HL-60 (cell line): ENCODE data around the gene GALR2.

Experiments
- DNase-seq, 2 experiments: peaks; one replicate each; pipeline ENCODE4 v3.0.0-alpha.2; 2010 to 2020; ENCODE audit warnings: low read depth in 1 of 2, low spot score in 1 of 2
- H3K27ac ChIP-seq: fragments of 250-450 bp; sonication (Bioruptor Pico); replicated peaks from 2 replicates; pipeline ENCODE4 v1.5.1; 2020; ENCODE audit warnings: mild to moderate bottlenecking, moderate library complexity
- H3K27me3 ChIP-seq: fragments of 250-450 bp; sonication (Bioruptor Pico); 2 replicates; pipeline ENCODE4 v1.5.1; 2021; ENCODE audit warnings: mild to moderate bottlenecking, moderate library complexity; ENCODE audit not compliant: insufficient read depth, poor library complexity, severe bottlenecking
- H3K4me3 ChIP-seq: replicated peaks from 2 replicates; pipeline ENCODE4 v1.5.1; 2011; ENCODE audit warnings: mild to moderate bottlenecking, control low read depth, low read length; ENCODE audit not compliant: insufficient read depth
- GABPA ChIP-seq: IDR thresholded peaks from 2 replicates; pipeline ENCODE4 v1.6.1; 2012; ENCODE audit warnings: low read depth
- POLR2AphosphoS5 ChIP-seq: IDR thresholded peaks from 2 replicates; pipeline ENCODE4 v1.6.1; 2012; ENCODE audit warnings: low read depth
- SPI1 ChIP-seq: IDR thresholded peaks from 2 replicates; pipeline ENCODE4 v1.6.1; 2012; ENCODE audit warnings: low read depth, mild to moderate bottlenecking, borderline replicate concordance
- TF ChIP-seq, protein P1 (sequence below): IDR thresholded peaks from 2 replicates; pipeline ENCODE4 v1.6.1; 2012; ENCODE audit warnings: low read depth; ENCODE audit not compliant: insufficient replicate concordance
- TF ChIP-seq, protein P2 (sequence below): IDR thresholded peaks from one replicate; pipeline ENCODE4 v1.5.1; 2011; ENCODE audit warnings: low read length, control low read depth, inconsistent platforms; ENCODE audit not compliant: insufficient read depth

Gene GALR2

DNA sequence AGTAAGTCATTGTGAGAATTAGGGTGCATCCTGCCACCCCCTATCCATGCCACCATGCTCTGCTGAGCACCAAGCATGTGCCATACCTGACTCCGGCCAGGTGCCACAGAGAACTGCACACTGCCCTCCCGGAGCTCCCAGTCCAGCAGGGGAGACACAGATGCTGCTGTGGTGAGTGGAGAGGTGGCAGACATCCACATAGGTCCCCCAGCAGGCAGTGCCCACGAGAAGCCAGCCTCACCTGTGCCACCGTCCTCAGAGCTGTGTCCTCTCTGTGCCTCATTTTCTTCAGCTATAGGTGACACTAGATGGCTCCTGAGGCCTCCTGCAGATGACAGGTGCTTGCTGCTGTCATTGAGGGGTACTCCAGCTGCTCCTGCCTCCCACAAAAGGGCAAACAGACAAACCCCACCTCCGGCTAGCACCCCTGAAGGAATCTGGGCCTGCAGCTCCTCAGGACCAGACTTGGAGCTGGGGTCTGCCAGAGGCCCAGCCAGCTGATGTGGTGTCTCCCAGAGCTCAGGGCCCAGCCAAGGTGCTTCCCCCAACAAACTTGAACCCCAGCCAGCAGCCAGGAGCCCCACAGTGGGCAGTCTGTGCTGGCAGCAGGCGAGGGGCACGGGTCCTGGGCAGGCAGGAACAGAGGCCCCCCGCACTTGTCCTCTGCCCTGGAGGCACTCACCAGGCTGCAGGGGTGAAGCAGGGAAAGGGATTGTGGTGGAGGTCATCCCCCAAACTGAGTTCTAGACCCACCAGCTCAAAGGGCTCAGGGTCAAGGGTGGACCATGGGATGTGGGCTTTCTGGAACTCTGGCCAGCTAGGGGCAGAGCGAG lies 49.4 kb downstream of the GALR2 start:
- DNase-seq, result no peak
- no peak overlapping the region for H3K27ac ChIP-seq
- no peak overlapping the region for H3K4me3 ChIP-seq
- no peaks in the 10 kb centered on the region for H3K27me3 ChIP-seq
- TF ChIP-seq SPI1 (no peak), POLR2AphosphoS5 (no peak), GABPA (no peak)
- TF ChIP-seq, protein P1, sequence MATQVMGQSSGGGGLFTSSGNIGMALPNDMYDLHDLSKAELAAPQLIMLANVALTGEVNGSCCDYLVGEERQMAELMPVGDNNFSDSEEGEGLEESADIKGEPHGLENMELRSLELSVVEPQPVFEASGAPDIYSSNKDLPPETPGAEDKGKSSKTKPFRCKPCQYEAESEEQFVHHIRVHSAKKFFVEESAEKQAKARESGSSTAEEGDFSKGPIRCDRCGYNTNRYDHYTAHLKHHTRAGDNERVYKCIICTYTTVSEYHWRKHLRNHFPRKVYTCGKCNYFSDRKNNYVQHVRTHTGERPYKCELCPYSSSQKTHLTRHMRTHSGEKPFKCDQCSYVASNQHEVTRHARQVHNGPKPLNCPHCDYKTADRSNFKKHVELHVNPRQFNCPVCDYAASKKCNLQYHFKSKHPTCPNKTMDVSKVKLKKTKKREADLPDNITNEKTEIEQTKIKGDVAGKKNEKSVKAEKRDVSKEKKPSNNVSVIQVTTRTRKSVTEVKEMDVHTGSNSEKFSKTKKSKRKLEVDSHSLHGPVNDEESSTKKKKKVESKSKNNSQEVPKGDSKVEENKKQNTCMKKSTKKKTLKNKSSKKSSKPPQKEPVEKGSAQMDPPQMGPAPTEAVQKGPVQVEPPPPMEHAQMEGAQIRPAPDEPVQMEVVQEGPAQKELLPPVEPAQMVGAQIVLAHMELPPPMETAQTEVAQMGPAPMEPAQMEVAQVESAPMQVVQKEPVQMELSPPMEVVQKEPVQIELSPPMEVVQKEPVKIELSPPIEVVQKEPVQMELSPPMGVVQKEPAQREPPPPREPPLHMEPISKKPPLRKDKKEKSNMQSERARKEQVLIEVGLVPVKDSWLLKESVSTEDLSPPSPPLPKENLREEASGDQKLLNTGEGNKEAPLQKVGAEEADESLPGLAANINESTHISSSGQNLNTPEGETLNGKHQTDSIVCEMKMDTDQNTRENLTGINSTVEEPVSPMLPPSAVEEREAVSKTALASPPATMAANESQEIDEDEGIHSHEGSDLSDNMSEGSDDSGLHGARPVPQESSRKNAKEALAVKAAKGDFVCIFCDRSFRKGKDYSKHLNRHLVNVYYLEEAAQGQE, result no peak
- TF ChIP-seq, protein P2, sequence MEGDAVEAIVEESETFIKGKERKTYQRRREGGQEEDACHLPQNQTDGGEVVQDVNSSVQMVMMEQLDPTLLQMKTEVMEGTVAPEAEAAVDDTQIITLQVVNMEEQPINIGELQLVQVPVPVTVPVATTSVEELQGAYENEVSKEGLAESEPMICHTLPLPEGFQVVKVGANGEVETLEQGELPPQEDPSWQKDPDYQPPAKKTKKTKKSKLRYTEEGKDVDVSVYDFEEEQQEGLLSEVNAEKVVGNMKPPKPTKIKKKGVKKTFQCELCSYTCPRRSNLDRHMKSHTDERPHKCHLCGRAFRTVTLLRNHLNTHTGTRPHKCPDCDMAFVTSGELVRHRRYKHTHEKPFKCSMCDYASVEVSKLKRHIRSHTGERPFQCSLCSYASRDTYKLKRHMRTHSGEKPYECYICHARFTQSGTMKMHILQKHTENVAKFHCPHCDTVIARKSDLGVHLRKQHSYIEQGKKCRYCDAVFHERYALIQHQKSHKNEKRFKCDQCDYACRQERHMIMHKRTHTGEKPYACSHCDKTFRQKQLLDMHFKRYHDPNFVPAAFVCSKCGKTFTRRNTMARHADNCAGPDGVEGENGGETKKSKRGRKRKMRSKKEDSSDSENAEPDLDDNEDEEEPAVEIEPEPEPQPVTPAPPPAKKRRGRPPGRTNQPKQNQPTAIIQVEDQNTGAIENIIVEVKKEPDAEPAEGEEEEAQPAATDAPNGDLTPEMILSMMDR, result no peak

DNA sequence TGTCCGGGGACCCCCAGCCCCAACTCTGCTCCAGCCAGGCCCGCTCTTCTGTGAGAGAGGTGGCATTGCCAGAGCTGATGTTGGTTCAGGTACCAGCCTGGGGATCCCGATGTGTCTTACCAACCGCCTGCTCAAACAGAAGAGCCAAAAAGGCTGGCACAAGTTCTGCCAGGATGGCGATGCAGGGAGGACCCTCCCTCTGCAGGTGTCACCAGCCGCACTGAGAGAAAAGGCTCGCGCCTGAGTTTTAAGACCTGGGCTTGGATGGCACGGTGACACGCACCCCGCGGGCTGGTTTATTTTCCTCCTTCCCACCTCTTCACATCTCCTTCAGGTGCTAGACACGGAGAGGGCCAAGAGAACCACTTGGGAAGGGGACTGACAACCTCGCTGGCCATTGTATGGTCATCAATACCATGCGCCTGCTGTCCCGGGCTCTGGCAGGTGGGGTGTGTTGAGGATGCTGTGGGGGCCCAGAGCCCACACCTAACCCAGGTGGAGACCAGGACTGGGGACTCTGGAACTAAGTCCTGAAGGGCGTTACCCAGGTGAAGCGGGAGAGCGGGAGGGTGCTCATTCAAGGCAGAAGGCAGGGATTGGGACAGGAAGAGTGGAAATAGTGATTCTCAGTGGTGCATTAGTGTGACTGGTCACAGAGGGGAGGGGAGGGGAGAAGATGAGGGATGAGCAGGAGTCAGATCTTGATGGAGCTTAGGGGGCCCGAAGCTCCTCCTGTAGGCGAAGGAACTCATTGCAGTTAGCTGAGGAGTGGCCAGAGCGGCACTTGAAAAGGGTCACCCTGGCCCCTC lies 50.2 kb downstream of the GALR2 start:
- no peak for DNase-seq

DNA sequence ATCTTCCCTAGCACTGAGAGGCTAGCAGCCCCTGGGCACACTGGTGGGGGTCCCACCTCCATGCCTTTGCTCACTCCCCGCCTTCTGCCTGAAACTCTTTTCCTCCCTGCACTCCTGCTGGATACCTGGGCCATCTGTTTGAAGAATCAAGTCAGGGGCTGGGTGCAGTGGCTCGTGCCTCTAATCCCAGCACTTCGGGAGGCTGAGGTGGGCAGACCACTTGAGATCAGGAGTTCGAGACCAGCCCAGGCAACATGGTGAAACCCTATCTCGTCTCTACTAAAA lies 50.8 kb downstream of the GALR2 start:
- no peak overlapping the region for H3K4me3 ChIP-seq
- DNase-seq, result no peak
- H3K27ac ChIP-seq, result no peak overlapping the region
- no peak for TF ChIP-seq SPI1
- TF ChIP-seq, protein P1, result no peak
- TF ChIP-seq, protein P2, result no peak
- no peak for TF ChIP-seq POLR2AphosphoS5
- TF ChIP-seq GABPA, result no peak
- no peaks in the 10 kb centered on the region for H3K27me3 ChIP-seq

More for the DNA sequence above, 50.2 kb downstream of the GALR2 start:
- H3K27me3 ChIP-seq, result no peaks in the 10 kb centered on the region
- TF ChIP-seq, protein P1, result no peak
- no peak for TF ChIP-seq POLR2AphosphoS5
- TF ChIP-seq, protein P2, result no peak
- no peak for TF ChIP-seq SPI1
- TF ChIP-seq GABPA, result no peak
- H3K4me3 ChIP-seq, result no peak overlapping the region
- no peak overlapping the region for H3K27ac ChIP-seq
